ENCODE data around the gene COBL.

The COBL gene

DNA sequence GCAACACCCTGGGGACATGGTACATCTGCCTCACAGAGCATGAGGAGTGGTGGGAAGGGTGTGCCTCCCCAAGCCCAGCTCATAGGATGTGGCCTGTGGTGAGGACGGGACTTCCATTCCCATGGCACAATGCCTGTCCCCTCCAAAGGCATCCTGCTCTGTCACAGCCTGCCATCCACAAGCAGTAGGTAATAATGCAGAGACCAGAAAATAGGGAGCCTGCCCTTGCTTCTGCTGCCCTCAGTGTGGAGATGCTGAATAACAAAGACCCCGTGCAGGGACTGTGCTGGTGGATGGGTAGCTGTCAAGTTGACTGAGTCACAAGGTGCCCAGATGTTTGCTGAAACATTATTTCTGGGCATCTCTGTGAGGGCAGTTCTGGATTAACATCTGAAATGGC lies 334.0 kb downstream of the COBL start:
- DNase-seq = no peak

DNA sequence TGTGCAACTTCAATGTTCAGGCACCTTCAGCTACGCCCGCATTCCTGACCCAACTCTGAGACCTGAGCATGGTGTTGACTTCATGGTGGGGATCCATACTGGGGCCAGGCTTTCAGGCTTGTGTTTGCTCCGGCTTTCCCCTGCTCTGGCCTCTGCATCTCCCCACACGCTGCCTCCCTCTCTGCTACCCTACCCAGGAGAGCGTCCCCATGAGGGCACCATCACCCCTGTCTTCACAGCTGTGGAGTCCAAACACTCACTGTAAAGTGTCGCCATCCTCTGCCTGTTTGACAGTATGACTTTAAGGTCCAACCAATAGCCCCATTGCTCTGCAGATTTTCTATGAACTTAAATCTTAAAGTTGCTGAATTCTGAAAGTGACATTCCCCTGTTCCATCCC lies 334.9 kb downstream of the COBL start:
- no peak for DNase-seq

DNA sequence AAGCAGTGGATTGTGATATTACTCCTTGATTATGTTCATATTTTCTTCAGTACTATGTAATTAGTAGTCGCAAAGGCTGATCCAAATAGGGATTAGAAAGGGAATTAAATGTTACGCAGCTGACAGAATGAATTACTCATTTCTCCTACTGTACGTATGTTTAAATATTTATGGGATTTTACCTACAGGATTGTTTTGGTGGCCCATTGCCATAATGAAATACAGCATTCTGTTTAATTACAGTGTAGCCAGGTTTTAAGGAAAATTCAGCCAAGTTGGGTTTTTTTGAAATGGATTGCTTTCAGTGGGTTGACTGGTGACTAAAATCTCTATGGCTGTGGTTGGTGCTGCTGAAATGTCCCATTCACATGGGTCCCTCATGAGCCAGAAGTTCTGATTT lies 336.2 kb downstream of the COBL start:
- DNase-seq = no peak

DNA sequence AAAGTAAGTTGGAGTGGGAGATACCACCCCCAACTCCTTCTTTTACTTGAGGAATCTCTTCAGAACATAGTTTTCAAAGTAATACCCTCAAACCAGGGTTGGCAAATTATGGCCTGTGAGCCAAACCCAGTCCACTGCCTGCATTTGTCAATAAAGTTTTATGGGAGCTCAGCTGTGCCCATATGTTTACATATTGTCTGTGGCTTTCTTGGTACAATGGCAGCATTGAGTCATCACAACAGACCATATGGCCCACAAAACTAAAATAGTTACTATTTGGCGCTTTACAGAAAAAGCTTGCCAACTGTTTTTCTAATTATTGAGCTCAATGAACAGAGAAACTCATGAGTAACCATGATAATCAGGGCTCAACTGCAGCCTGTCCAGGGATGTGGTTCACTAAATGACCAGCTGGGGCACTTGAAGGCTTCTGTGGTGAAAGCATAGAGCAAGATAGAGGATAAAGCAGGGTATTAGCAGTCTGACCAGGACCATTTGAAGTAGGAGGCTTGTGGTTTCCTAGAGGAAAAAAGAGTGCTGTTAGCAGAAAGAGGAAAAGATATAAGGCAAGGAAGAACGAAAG lies 337.9 kb downstream of the COBL start:
- no peak for DNase-seq

DNA sequence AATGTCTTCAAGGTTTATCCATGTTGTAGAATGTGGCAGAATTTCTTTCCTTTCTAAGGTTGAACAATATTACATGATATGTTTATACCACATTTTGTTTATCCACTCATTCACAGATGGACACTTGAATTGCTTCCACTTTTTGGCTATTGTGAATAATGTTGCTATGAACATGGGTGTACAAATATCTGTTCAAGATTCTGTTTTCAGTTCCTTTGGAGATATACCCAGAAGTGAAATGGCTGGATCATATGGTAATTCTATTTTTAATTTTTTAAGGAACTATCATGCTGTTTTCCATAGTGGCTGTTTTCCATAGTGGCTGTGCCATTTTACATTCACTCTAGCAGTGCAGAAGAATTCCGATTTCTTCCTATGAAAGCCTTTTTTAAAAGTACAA lies 339.2 kb downstream of the COBL start:
- no peak for DNase-seq

DNA sequence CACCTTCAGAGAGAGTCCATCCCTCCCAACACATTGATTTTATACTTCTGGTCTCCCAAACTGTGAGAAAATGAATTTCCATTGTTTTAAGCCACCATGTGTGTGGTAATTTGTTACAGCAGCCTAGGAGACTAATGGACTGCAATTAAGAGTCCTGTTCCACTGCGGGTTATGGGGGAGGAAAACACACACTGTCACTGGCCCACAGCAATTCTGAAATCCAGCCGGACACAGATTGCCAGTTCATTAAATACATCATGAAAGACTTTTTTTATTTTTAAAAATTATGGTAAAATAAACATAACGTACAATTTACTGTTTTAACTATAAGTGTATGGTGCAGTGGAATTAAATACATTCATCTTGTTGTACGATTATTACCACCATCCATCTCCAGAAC lies 340.5 kb downstream of the COBL start:
- no peak for DNase-seq

DNA sequence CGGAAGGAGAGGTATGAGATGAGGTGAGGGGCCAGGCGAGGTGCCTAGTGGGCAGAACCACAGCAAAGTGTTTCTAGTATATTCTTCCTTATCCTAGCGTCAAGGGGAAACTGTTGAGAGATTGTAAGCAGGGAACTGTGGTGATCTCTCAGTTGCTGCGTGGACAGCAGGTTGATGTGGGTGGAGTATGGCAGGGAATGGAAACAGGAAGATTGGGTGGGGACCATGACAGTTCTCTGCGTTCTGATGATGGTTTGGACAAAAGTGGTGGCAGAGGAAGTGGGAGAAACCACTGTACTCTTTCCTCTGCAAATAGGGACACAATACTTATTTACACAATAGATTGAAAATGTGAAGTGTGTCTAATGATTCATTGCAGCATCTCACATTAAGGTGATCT lies 342.4 kb downstream of the COBL start:
- no peak for DNase-seq

DNA sequence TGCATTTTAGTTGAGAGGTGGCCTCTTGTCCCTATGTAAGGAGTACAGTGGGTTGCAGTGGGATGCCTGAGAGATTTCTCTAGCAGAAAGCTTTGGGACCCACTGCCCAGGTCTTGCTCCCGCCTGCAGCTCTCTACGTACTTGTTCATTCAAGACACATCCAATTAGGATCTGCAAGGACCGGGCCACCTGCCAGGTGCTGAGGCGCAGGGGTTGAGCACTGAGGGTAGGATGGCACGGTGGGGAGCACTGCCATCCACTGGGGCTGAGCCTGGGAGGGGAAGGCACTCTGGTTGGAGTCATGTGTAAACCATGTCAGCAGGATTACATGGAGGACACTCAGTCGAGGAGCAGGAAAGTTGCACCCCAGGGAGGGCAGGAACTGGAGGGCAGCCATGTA lies 342.8 kb downstream of the COBL start:
- DNase-seq = no peak

DNA sequence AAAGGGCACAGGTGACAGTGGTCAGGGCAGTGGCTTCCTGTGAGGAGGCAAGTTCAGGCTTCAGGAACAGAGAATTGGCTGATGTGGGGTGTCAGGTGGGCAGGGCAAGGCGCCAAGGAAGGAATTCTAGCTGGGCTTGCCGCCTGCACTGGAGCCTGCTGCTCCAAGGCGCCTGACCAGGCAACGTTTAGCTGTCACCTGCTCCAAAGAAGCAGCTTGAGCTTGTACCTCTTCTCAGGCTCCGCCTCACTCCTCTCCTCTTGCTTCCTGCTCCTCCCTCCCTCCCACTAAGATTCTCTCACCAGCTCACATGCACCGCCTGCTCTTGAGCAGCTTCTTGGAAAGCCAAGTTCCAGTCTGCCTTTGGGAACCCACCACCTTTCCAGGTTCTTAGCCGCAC lies 346.5 kb downstream of the COBL start:
- no peak for DNase-seq

Data from hippocampal formation (tissue), 2 donors.